Fibroblast of skin of right quadriceps (primary cell): ENCODE results near the gene DNAJC7.
A peak's percentile ranks its signal among the peaks of the same experiment; 100 is the strongest.

ENCODE experiments used
- DNase-seq: peaks from one replicate; pipeline ENCODE4 v3.0.0-alpha.2; 2013

DNAJC7 gene

DNA sequence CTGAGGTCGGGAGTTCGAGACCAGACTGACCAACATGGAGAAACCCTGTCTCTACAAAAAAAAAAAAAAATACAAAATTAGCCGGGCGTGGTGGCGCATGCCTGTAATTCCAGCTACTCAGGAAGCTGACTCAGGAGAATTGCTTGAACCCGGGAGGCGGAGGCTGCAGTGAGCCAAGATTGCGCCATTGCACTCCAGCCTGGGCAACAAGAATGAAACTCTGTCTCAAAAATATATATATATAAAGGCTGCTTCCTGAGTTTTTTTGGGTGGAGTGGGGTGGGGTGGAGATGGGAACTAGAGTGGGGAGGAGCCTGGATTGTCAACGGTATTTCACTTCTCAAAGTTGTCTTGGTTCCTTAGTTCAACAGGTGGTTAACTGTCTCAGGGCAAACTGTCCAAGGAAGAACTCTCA is 7.0 kb downstream of the DNAJC7 start:
- DNase-seq = peak; percentile 51

- no peak for DNase-seq
Observed at GRCh38 chr17:42009170-42009569, 8.1 kb downstream of the DNAJC7 start.

DNA sequence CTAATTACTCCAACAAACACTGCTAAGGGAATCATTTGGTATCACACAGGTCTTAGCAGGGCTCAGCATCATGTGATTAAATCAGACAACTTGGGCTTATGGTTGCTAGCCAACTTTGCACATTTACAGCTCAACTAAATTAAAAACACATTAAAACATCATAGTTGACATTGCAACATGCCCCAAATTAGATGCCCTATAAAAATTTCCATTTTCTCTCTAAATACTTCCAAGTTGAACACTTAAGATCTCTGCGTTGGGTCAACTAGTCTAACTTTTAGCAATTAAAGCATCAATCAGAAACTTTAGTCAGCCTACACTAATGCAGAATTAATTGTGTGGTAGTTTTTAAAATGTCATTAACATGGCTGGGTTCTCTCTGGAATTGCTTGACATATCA is 12.1 kb downstream of the DNAJC7 start:
- DNase-seq = peak; percentile 64

DNA sequence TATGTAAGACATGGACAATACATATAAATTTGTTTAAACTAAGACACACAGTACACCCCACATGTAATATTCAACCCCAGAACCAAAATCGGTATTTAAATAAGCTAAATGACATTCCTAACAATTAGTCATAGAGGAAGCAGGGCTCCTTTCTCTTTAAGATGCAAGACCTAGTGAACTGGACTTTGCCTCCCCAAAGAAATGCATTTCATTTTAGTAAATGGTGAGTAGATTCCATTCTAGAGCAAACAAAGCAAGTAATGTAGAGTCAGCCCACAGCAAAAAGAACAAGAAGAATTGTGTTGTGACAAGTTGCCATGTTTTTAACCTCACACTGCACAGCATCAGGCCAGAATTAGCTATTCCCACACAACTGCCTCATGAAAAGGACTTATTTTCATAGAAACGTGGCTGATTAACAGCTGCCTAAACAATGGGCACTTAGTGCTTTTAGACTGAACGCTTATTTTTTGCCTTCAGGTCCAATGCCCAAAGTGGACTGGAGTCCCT is 14.4 kb downstream of the DNAJC7 start:
- DNase-seq = no peak

- no peak for DNase-seq
Observed at GRCh38 chr17:42002175-42002791, 15.0 kb downstream of the DNAJC7 start.

DNA sequence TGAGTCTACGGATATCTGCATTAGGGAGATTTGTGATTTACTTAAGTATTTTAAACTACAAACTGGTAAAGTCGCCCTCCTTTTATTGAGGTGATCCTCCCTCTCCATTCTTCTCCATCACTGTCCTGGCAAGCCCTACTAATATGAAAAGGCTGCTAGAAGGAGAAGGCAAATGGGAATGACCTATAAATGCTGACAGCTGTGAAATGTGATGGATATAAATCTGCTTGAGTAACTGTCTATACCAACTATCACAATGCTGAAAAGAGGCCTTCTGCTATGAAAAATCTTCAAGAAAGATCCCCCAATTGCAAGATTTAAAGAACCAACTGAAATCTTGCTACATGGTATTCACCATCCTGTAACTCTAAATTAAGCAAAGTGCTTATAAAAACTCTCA is 15.5 kb downstream of the DNAJC7 start:
- DNase-seq = no peak

GRCh38 chr17:42000413-42001133 is 16.7 kb downstream of the DNAJC7 start:
- no peak for DNase-seq

- DNase-seq = no peak
Observed at GRCh38 chr17:41998497-41998896, 18.7 kb downstream of the DNAJC7 start.

DNA sequence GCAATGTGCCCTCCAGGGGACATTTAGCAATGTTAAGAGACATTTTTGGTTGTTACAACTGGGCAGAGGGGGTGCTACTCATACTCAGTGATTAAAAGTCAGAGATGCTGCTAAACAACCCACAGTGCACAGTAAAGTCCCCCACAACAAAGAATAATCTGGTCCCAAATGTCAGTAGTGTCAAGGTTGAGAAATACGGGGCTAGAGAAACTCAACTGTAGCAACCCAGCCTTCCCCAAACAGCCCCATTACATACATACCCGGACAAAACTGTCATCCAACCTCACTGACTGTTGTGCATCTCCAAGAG is 20.4 kb downstream of the DNAJC7 start:
- DNase-seq = no peak

DNA sequence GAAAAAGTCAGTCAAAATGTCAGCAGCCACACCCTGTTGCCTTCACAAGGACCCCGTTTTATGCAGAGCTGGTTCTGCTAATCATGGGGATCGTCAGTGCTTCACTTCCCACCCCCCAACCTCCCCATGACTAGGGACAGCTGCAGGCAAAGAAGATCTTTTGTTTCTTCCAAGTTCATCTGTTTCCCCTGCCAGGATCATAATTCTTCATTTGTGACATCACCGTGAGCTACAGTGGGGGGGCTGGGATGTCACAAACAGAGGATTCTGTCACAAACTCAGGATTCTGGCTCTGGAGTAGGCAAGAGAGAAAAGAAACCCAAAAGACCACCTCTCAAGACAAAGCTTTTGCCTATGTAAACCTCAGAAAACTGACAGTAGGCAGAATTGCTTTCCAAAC is 24.7 kb downstream of the DNAJC7 start:
- DNase-seq = no peak

DNA sequence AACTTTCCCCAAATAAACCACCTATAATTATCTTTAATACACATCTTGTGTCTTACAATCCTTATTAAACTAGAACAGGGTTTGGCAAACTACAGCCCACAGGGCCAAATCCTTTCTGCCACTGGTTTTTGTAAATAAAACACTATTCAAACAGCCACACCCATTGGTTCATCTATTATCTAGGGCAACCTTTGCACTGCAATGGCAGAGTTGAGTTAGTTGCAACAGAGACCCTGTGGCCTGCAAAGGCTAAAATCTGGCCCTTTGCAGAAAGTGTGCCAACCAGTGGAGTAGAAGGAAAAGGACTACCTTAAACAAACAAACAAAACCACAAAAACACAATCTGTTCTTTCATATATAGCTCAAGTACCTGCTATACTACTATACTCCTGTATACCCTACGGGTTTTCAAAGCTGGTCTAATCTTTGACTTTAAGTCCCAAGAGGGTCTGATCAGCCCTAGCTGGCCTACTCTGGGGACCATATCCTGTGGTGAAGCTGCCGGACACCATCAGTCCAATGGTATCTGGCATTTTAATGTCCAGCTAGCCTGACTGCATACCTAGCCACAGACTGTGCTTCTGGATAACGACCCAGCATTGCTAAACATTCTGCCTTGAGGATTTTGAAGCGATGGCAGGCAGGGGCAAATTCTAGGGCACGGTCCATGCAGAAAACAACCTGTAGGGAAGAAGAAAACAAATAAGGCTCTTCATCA is 27.4 kb downstream of the DNAJC7 start:
- no peak for DNase-seq

GRCh38 chr17:41988418-41988817 is 28.8 kb downstream of the DNAJC7 start:
- no peak for DNase-seq

GRCh38 chr17:41987642-41988041 is 29.6 kb downstream of the DNAJC7 start:
- DNase-seq = no peak

GRCh38 chr17:41986634-41987033 is 30.6 kb downstream of the DNAJC7 start:
- DNase-seq = no peak

GRCh38 chr17:41985919-41986318 is 31.3 kb downstream of the DNAJC7 start:
- no peak for DNase-seq

- DNase-seq = no peak
Observed at GRCh38 chr17:41984454-41984853, 32.8 kb downstream of the DNAJC7 start.

GRCh38 chr17:41982026-41982760 is 35.0 kb downstream of the DNAJC7 start:
- DNase-seq = no peak

GRCh38 chr17:41977991-41978390 is 39.2 kb downstream of the DNAJC7 start:
- no peak for DNase-seq

DNA sequence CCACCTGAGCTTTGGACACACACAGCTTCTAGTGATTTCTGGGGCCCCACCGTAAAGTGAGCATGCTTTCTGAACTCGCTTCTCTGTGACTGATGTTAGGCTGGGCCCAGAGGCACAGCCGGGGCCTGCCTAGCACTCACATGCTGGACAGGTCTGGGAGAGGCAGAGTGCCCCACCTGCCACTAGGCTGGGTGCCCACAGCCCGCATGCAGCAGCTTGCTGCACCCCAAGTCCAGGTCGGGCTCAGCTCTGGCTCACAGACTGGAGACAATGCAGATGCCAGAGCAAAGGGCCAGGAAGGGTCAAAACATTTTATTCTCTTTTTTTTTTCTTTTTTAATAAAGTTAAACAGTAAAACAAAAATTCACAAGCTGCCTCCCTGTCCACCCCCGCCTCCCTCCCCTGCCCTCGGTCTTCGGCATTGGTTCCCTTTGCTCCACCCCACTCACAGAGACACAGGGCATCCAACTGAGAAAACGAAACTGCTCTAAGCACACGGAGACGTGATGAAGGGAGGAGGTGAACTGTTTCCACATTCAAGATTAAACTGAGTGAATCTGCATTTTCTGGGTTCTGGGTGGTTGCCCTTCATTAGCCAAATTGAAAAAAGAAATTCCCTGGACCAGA is 41.0 kb downstream of the DNAJC7 start:
- no peak for DNase-seq

- DNase-seq = no peak
Observed at GRCh38 chr17:41975099-41976083, 41.8 kb downstream of the DNAJC7 start.

- no peak for DNase-seq
Observed at GRCh38 chr17:41974658-41975057, 42.6 kb downstream of the DNAJC7 start.

GRCh38 chr17:41974031-41974430 is 43.2 kb downstream of the DNAJC7 start:
- no peak for DNase-seq
